Stimulated activated CD8-positive, alpha-beta memory T cell treated with anti-CD3 and anti-CD28 coated beads, Interleukin-7, amount 100 ng/mL, for 4 hours (primary cell): ENCODE results near the gene DHCR7.

ENCODE experiments used
- DNase-seq, 2 donors: peaks; one replicate each; pipeline ENCODE4 v3.0.0-alpha.2; 2020; ENCODE audit warnings: low read depth in 2 of 2

DHCR7 gene

GRCh38 chr11:71410363-71410966, 37.7 kb downstream of the DHCR7 start:
- DNase-seq: no peak

GRCh38 chr11:71408826-71409225, 39.4 kb downstream of the DHCR7 start:
- no peak for DNase-seq

GRCh38 chr11:71407356-71407755, 40.8 kb downstream of the DHCR7 start:
- no peak for DNase-seq

GRCh38 chr11:71406681-71407080, 41.5 kb downstream of the DHCR7 start:
- DNase-seq: no peak

- DNase-seq: no peak
Observed at GRCh38 chr11:71404209-71404608, 44.0 kb downstream of the DHCR7 start.

- no peak for DNase-seq
Observed at GRCh38 chr11:71402878-71403277, 45.3 kb downstream of the DHCR7 start.

GRCh38 chr11:71400216-71400615, 48.0 kb downstream of the DHCR7 start:
- DNase-seq: no peak

- no peak for DNase-seq
Observed at GRCh38 chr11:71399341-71399740, 48.9 kb downstream of the DHCR7 start.

- no peak for DNase-seq
Observed at GRCh38 chr11:71397961-71398360, 50.2 kb downstream of the DHCR7 start.

- no peak for DNase-seq
Observed at GRCh38 chr11:71397331-71397860, 50.8 kb downstream of the DHCR7 start.

- DNase-seq: no peak
Observed at GRCh38 chr11:71396548-71397123, 51.6 kb downstream of the DHCR7 start.

- no peak for DNase-seq
Observed at GRCh38 chr11:71395774-71396173, 52.4 kb downstream of the DHCR7 start.

GRCh38 chr11:71395263-71395560, 53.0 kb downstream of the DHCR7 start:
- no peak for DNase-seq

GRCh38 chr11:71393283-71393682, 54.9 kb downstream of the DHCR7 start:
- no peak for DNase-seq

- no peak for DNase-seq
Observed at GRCh38 chr11:71391796-71392195, 56.4 kb downstream of the DHCR7 start.

GRCh38 chr11:71391352-71391751, 56.8 kb downstream of the DHCR7 start:
- no peak for DNase-seq

- no peak for DNase-seq
Observed at GRCh38 chr11:71388637-71389235, 59.5 kb downstream of the DHCR7 start.

- no peak for DNase-seq
Observed at GRCh38 chr11:71387784-71388636, 60.2 kb downstream of the DHCR7 start.

GRCh38 chr11:71387200-71387599, 61.0 kb downstream of the DHCR7 start:
- DNase-seq: no peak

- DNase-seq: no peak
Observed at GRCh38 chr11:71386202-71386601, 62.0 kb downstream of the DHCR7 start.

GRCh38 chr11:71385091-71385490, 63.1 kb downstream of the DHCR7 start:
- no peak for DNase-seq

- DNase-seq: no peak
Observed at GRCh38 chr11:71384561-71384960, 63.6 kb downstream of the DHCR7 start.
